Stimulated activated naive CD4-positive, alpha-beta T cell (primary cell): ENCODE measurements around the gene TSR3.

Source experiments
- DNase-seq, 6 experiments: peaks; one replicate each; lab custom pipeline; 2025; lab: John Stamatoyannopoulos, UW

The TSR3 gene

GRCh38 chr16:1351582-1352362 lies at the start of gene TSR3, which contains the start of gene GNPTG:
TSR3 (minus strand) TSS chr16:1351878; CDS start chr16:1351804, 74 bp downstream.
GNPTG (plus strand) TSS chr16:1351931; CDS start chr16:1351966, 35 bp downstream.
- DNase-seq, result peak; percentile 64 to 86 (median 78)

GRCh38 chr16:1401061-1401757 lies 49.5 kb upstream of the TSR3 start:
- no peak for DNase-seq

- no peak for DNase-seq
Measured at GRCh38 chr16:1398826-1399581, 47.3 kb upstream of the TSR3 start.

- no peak for DNase-seq
Measured at GRCh38 chr16:1398351-1398750, 46.7 kb upstream of the TSR3 start.

- DNase-seq, result no peak
Measured at GRCh38 chr16:1397779-1398178, 46.1 kb upstream of the TSR3 start.

- no peak for DNase-seq
Measured at GRCh38 chr16:1395444-1396031, 43.9 kb upstream of the TSR3 start.

GRCh38 chr16:1394367-1394951 lies 42.8 kb upstream of the TSR3 start:
- DNase-seq, result no peak

GRCh38 chr16:1393613-1394176 lies 42.0 kb upstream of the TSR3 start:
- no peak for DNase-seq

- no peak for DNase-seq
Measured at GRCh38 chr16:1392826-1393225, 41.1 kb upstream of the TSR3 start.

- DNase-seq, result no peak
Measured at GRCh38 chr16:1390239-1390779, 38.6 kb upstream of the TSR3 start.

GRCh38 chr16:1389762-1390161 lies 38.1 kb upstream of the TSR3 start:
- DNase-seq, result no peak

- no peak for DNase-seq
Measured at GRCh38 chr16:1387331-1387730, 35.7 kb upstream of the TSR3 start.

- DNase-seq, result no peak
Measured at GRCh38 chr16:1385232-1385631, 33.6 kb upstream of the TSR3 start.

GRCh38 chr16:1383556-1383955 lies 31.9 kb upstream of the TSR3 start:
- no peak for DNase-seq

- no peak for DNase-seq
Measured at GRCh38 chr16:1381612-1382406, 30.1 kb upstream of the TSR3 start.

GRCh38 chr16:1380195-1380594 lies 28.5 kb upstream of the TSR3 start:
- DNase-seq, result no peak

GRCh38 chr16:1379304-1380076 lies 27.8 kb upstream of the TSR3 start:
- peak; percentile 23 to 65 (median 58) for DNase-seq

- DNase-seq, result peak in 4 of 6 experiments; percentile 28 to 40 (median 36)
Measured at GRCh38 chr16:1378804-1379303, 27.2 kb upstream of the TSR3 start.

GRCh38 chr16:1378087-1378803 lies 26.6 kb upstream of the TSR3 start:
- DNase-seq, result no peak
